B cell (primary cell): ENCODE results near the gene KIF26B. TPM values are rescaled to one million over a fixed set of nuclear protein-coding genes. Genes with fewer than 3 reads are reported as not detected.

ENCODE experiments used
- ATAC-seq: fragments of 200-7000 bp; cut with Tn5 transposase; one replicate; pipeline ENCODE4 v1.10.0; 2021; ENCODE audit warnings: low read depth, mild to moderate bottlenecking, moderate number of reproducible peaks, moderate library complexity
- CTCF ChIA-PET: fragments of 350-600 bp; sonication (Branson Sonifier 250); formaldehyde crosslinking; loops from one replicate; lab custom pipeline; 2021; ENCODE audit warnings: antibody characterized with exemption, inconsistent platforms; lab: Charles Lee
- POLR2A ChIA-PET: fragments of 350-600 bp; sonication (Branson Sonifier 250); formaldehyde crosslinking; loops from one replicate; lab custom pipeline; 2021; ENCODE audit warnings: antibody characterized with exemption; lab: Charles Lee
- DNase-seq: peaks from one replicate; pipeline ENCODE4 v3.0.0; 2013
- H2AFZ ChIP-seq: 2 replicates; pipeline ENCODE4 v1.6.1; 2012; ENCODE audit warnings: mild to moderate bottlenecking, low read depth, low read length; ENCODE audit not compliant: insufficient read depth, poor library complexity, severe bottlenecking
- H3K27ac ChIP-seq, 2 donors: 1 replicate in 1 of 2; 2 replicates in 1 of 2; pipeline ENCODE4 v1.5.1; 2012 to 2013; ENCODE audit warnings: low read length in 2 of 2, mild to moderate bottlenecking in 2 of 2, moderate library complexity in 1 of 2
- H3K27me3 ChIP-seq, 4 experiments: fragments of 200-600 bp in 1 of 4; sonication (generic) in 1 of 4; replicated peaks in 1 of 4; 1 replicate in 2 of 4; 2 replicates in 2 of 4; pipeline versions ENCODE4 v1.6.1 to v1.7.0; 2013 to 2016; ENCODE audit warnings: low read length in 3 of 4, mild to moderate bottlenecking in 2 of 4, mixed read lengths in 1 of 4, moderate library complexity in 1 of 4; ENCODE audit not compliant: insufficient read depth in 4 of 4, control insufficient read depth in 3 of 4; ENCODE audit errors: control extremely low read depth in 1 of 4
- H3K36me3 ChIP-seq, 2 experiments: replicated peaks in 1 of 2; 1 replicate in 1 of 2; 2 replicates in 1 of 2; pipeline versions ENCODE4 v1.6.1 to v1.7.1; 2013; ENCODE audit warnings: low read length in 1 of 2; ENCODE audit not compliant: insufficient read depth in 2 of 2, control insufficient read depth in 1 of 2; ENCODE audit errors: control extremely low read depth in 1 of 2, extremely low read depth in 1 of 2
- H3K4me1 ChIP-seq, 2 donors: fragments of 200-600 bp in 1 of 2; sonication (generic) in 1 of 2; 1 replicate in 1 of 2; 2 replicates in 1 of 2; pipeline versions ENCODE4 v1.5.1 to v1.6.1; 2013 to 2017; ENCODE audit warnings: low read length in 2 of 2; ENCODE audit not compliant: control insufficient read depth in 2 of 2, insufficient read depth in 2 of 2
- H3K4me2 ChIP-seq: replicated peaks from 2 replicates; pipeline ENCODE3; 2012; ENCODE audit warnings: mild to moderate bottlenecking, low read depth, low read length; ENCODE audit not compliant: poor library complexity, severe bottlenecking
- H3K4me3 ChIP-seq, 5 experiments: fragments of 200-600 bp in 1 of 5; sonication (generic) in 1 of 5; 1 replicate in 3 of 5; 2 replicates in 2 of 5; pipeline versions ENCODE4 v1.5.1 to v1.7.0; 2011 to 2016; ENCODE audit warnings: low read length in 4 of 5, mild to moderate bottlenecking in 4 of 5, low read depth in 2 of 5, control low read depth in 1 of 5, moderate library complexity in 1 of 5; ENCODE audit not compliant: insufficient read depth in 1 of 5; ENCODE audit errors: control extremely low read depth in 1 of 5, extremely low read depth in 1 of 5
- H3K79me2 ChIP-seq: fragments of 200-600 bp; sonication (generic); one replicate; pipeline ENCODE4 v1.6.0; 2016; ENCODE audit warnings: low read length; ENCODE audit not compliant: control insufficient read depth, insufficient read depth
- H3K9ac ChIP-seq: fragments of 200-600 bp; sonication (generic); 2 replicates; pipeline ENCODE4 v1.6.1; 2017; ENCODE audit warnings: mild to moderate bottlenecking, low read length, moderate library complexity
- H3K9me3 ChIP-seq, 3 donors: one replicate each; pipeline versions ENCODE4 v1.6.1 to v1.7.1; 2013; ENCODE audit warnings: low read length in 2 of 3; ENCODE audit not compliant: control insufficient read depth in 2 of 3, insufficient read depth in 1 of 3; ENCODE audit errors: control extremely low read depth in 1 of 3
- H4K20me1 ChIP-seq: 2 replicates; pipeline ENCODE4 v1.6.0; 2012; ENCODE audit warnings: mild to moderate bottlenecking, low read length; ENCODE audit not compliant: insufficient read depth, control insufficient read depth, poor library complexity, severe bottlenecking
- H3K27ac Mint-ChIP-seq: one replicate; pipeline ENCODE4 v1.8.0; 2021; ENCODE audit warnings: mixed read lengths
- H3K27me3 Mint-ChIP-seq: one replicate; pipeline ENCODE4 v1.8.0; 2021; ENCODE audit warnings: mixed read lengths
- H3K4me1 Mint-ChIP-seq: one replicate; pipeline ENCODE4 v1.8.0; 2021; ENCODE audit warnings: mixed read lengths
- H3K4me3 Mint-ChIP-seq: one replicate; pipeline ENCODE4 v1.8.0; 2021; ENCODE audit warnings: mixed read lengths
- H3K9me3 Mint-ChIP-seq: one replicate; pipeline ENCODE4 v1.8.0; 2022; ENCODE audit warnings: mixed read lengths; ENCODE audit not compliant: insufficient read depth
- CTCF ChIP-seq: fragments of 200-600 bp; IDR thresholded peaks from one replicate; pipeline ENCODE4 v1.8.0; 2022; ENCODE audit warnings: antibody characterized with exemption, mild to moderate bottlenecking
- EZH2 ChIP-seq: IDR thresholded peaks from 2 replicates; pipeline ENCODE4 v1.6.1; 2012; ENCODE audit warnings: borderline replicate concordance, low read depth, mild to moderate bottlenecking, moderate library complexity, low read length; ENCODE audit not compliant: insufficient read depth, poor library complexity, severe bottlenecking
- WGBS: methylation state at CpG from one replicate; pipeline ENCODE4 v1.1.5; 2013; ENCODE audit warnings: missing lambda C conversion rate; ENCODE audit not compliant: insufficient coverage; 5-methylcytosine and 5-hydroxymethylcytosine counted together
- intact Hi-C: fragments of 100-400 bp; cut with micrococcal nuclease; formaldehyde crosslinking; loops from one replicate; pipeline ENCODE4 v1.10.0; 2022
- polyA plus RNA-seq: library from polyadenylated mRNA; depleted of rRNA; stranded (reverse); fragments of >200 nt; gene quantifications from 2 replicates; pipeline ENCODE4 v1.2.3, GENCODE V29; 2012
- total RNA-seq, 2 donors: library from RNA; stranded (reverse); fragments of 120-200 nt in 1 of 2; gene quantifications; 1 replicate in 1 of 2; 2 replicates in 1 of 2; pipeline versions ENCODE4 v1.2.3 to v1.2.4, GENCODE V29; 2013 to 2022

KIF26B gene
- total and polyA plus RNA-seq, 2 donors (not counting 1 experiment from before 2014, with no cell fraction given): 0.62 TPM; not detected in 1

GRCh38 chr1:245168086-245168485 lies 13.3 kb downstream of the KIF26B start:
- Histone ChIP-seq H3K27ac (no peak overlapping the region), H3K4me3 (no peak overlapping the region), H3K79me2 (no peaks in the 10 kb centered on the region), H3K9ac (no peak overlapping the region), H2AFZ (peak overlapping the region; percentile 41), H3K36me3 (no peaks in the 10 kb centered on the region), H4K20me1 (no peaks in the 10 kb centered on the region), H3K4me2 (peak overlapping the region; percentile 38), H3K4me1 (no peaks in the 10 kb centered on the region), H3K9me3 (peaks cover 0 to 4% (median 0%) of the 10 kb centered on the region in 3 donors), H3K27me3 (peaks cover 0 to 31% (median 11%) of the 10 kb centered on the region in 4 experiments)
- ATAC-seq: no peak
- Mint-ChIP-seq H3K4me1 (peaks cover 3% of the 10 kb centered on the region), H3K4me3 (no peak overlapping the region), H3K27ac (no peak overlapping the region), H3K27me3 (peaks cover 60% of the 10 kb centered on the region), H3K9me3 (no peaks in the 10 kb centered on the region)
- no peak for DNase-seq
- intact Hi-C loops: no loop called here
- WGBS: 19% methylated on average over 13 of the region's 13 CpGs
- POLR2A ChIA-PET: no interaction called here
- CTCF ChIA-PET: interaction anchor here (0.7 kb wide), 1 partner anchor 19 kb away, joined by 3 read pairs; no protein-coding TSS in a partner anchor
- TF ChIP-seq EZH2 (no peak), CTCF (no peak)

- intact Hi-C loops: no loop called here
- Mint-ChIP-seq H3K27ac (no peak overlapping the region), H3K9me3 (no peaks in the 10 kb centered on the region), H3K27me3 (peaks cover 60% of the 10 kb centered on the region), H3K4me1 (peaks cover 3% of the 10 kb centered on the region), H3K4me3 (no peak overlapping the region)
- Histone ChIP-seq H4K20me1 (no peaks in the 10 kb centered on the region), H3K4me3 (no peak overlapping the region), H3K9me3 (peaks cover 0 to 4% (median 0%) of the 10 kb centered on the region in 3 donors), H3K4me1 (no peaks in the 10 kb centered on the region), H3K27me3 (peaks cover 0 to 31% (median 11%) of the 10 kb centered on the region in 4 experiments), H2AFZ (no peak overlapping the region), H3K79me2 (no peaks in the 10 kb centered on the region), H3K27ac (no peak overlapping the region), H3K36me3 (no peaks in the 10 kb centered on the region), H3K4me2 (no peak overlapping the region), H3K9ac (no peak overlapping the region)
- no peak for DNase-seq
- no peak for ATAC-seq
- WGBS: 81% methylated on average over 7 of the region's 7 CpGs
- CTCF ChIA-PET: interaction anchor here (0.7 kb wide), 1 partner anchor 20 kb away, joined by 3 read pairs; no protein-coding TSS in a partner anchor
- POLR2A ChIA-PET: no interaction called here
- TF ChIP-seq CTCF: no peak
- TF ChIP-seq EZH2: no peak
Observed at GRCh38 chr1:245168906-245169305, 14.1 kb downstream of the KIF26B start.
